Suprapubic skin (tissue), 4 donors: Measurements from ENCODE around the gene RIMBP2. TPM values are rescaled to one million over a fixed set of nuclear protein-coding genes. Genes with fewer than 3 reads are reported as not detected.

Source experiments
- DNase-seq, 2 donors: peaks; one replicate each; pipeline ENCODE4 v3.0.0-alpha.2; 2019; ENCODE audit warnings: low spot score in 2 of 2
- H3K27ac ChIP-seq: fragments of 200-600 bp; sonication (generic); one replicate; pipeline ENCODE4 v1.5.1; 2019
- H3K27me3 ChIP-seq: fragments of 200-600 bp; sonication (generic); one replicate; pipeline ENCODE4 v1.5.1; 2019
- H3K36me3 ChIP-seq: fragments of 200-600 bp; sonication (generic); one replicate; pipeline ENCODE4 v1.5.1; 2019
- H3K4me1 ChIP-seq: fragments of 200-600 bp; sonication (generic); one replicate; pipeline ENCODE4 v1.5.1; 2019
- H3K4me3 ChIP-seq: fragments of 200-600 bp; sonication (generic); one replicate; pipeline ENCODE4 v1.5.1; 2019; ENCODE audit warnings: mild to moderate bottlenecking
- H3K9me3 ChIP-seq: fragments of 200-600 bp; sonication (generic); one replicate; pipeline ENCODE4 v1.5.1; 2019
- EP300 ChIP-seq: sonication (generic); formaldehyde crosslinking; IDR thresholded peaks from one replicate; pipeline ENCODE4 v1.6.1; 2017; ENCODE audit warnings: antibody characterized with exemption
- POLR2A ChIP-seq, 2 donors: fragments of 450-650 bp; IDR thresholded peaks; one replicate each; pipeline ENCODE4 v1.6.1; 2017; ENCODE audit warnings: antibody characterized with exemption in 2 of 2, mild to moderate bottlenecking in 2 of 2, moderate library complexity in 2 of 2
- POLR2AphosphoS5 ChIP-seq, 3 donors: sonication (generic); formaldehyde crosslinking; IDR thresholded peaks; one replicate each; pipeline ENCODE4 v1.6.1; 2017; ENCODE audit warnings: antibody characterized with exemption in 3 of 3
- WGBS: methylation state at CpG from one replicate; pipeline ENCODE4 v1.1.5; 2018; 5-methylcytosine and 5-hydroxymethylcytosine counted together
- total RNA-seq, 4 donors: library from RNA; depleted of rRNA; stranded (reverse); fragments of >200 nt; gene quantifications; one replicate each; pipeline ENCODE4 v1.1.0, GENCODE V29; 2016
- TF ChIP-seq, protein P1 (sequence below), 2 donors: fragments of 200-600 bp in 1 of 2; fragments of 450-650 bp in 1 of 2; sonication (generic) in 1 of 2; IDR thresholded peaks; one replicate each; pipeline ENCODE4 v1.5.1; 2016 to 2019; ENCODE audit warnings: antibody characterized with exemption in 2 of 2, mild to moderate bottlenecking in 1 of 2, moderate library complexity in 1 of 2

The RIMBP2 gene
- total RNA-seq, 4 donors from 2014 or later, result 2.1 to 21.8 (median 3.0) TPM

DNA sequence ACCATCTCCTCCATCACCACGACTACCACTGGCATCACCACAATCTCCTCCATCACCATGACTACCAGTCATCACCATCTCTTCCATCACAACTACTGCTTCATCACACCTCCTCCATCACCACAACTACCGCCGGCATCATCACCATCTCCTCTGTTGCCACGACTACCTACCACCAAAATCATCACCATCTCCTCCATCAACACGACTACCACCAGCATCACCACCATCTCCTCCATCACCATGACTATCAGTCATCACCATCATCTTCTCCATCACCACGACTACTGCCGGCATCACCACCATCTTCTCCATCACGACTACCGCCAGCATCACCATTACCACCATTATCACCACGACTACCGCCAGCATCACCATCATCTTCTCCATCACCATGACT is 89.5 kb downstream of the RIMBP2 start:
- TF ChIP-seq POLR2A (IDR thresholded peaks at IDR 0.05), result no peak
- H3K27me3 ChIP-seq, result no peaks in the 10 kb centered on the region
- no peak overlapping the region for H3K4me3 ChIP-seq
- H3K27ac ChIP-seq, result no peak overlapping the region
- H3K36me3 ChIP-seq, result no peaks in the 10 kb centered on the region
- H3K9me3 ChIP-seq, result no peaks in the 10 kb centered on the region
- DNase-seq, result no peak
- H3K4me1 ChIP-seq, result no peaks in the 10 kb centered on the region
- WGBS, result 85% methylated on average over 11 of the region's 11 CpGs

DNA sequence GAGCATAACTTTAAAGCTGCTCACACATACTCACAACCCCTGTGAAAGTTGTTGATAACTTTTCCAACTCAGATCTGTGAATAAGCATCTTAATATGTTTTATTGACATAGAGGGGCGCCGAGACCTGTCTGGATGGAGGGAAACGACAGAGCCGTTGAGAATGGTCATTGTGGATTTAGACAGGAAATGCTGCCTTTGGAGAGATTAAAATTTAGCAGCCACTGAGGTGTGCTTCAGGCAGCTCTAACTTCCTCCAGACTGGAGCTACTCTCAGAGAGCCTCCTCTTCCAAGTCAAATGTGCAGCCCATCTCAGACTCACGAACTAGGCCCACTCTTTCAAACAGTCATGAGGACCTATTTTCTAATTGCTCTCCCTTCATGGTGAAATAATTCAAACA is 90.9 kb downstream of the RIMBP2 start:
- no peaks in the 10 kb centered on the region for H3K27me3 ChIP-seq
- H3K36me3 ChIP-seq, result no peaks in the 10 kb centered on the region
- no peaks in the 10 kb centered on the region for H3K9me3 ChIP-seq
- WGBS, result 61% methylated on average over 5 of the region's 5 CpGs
- H3K4me3 ChIP-seq, result no peak overlapping the region
- H3K4me1 ChIP-seq, result no peaks in the 10 kb centered on the region
- no peak overlapping the region for H3K27ac ChIP-seq
- no peak for DNase-seq
- no peak for TF ChIP-seq EP300
- TF ChIP-seq, protein P1, sequence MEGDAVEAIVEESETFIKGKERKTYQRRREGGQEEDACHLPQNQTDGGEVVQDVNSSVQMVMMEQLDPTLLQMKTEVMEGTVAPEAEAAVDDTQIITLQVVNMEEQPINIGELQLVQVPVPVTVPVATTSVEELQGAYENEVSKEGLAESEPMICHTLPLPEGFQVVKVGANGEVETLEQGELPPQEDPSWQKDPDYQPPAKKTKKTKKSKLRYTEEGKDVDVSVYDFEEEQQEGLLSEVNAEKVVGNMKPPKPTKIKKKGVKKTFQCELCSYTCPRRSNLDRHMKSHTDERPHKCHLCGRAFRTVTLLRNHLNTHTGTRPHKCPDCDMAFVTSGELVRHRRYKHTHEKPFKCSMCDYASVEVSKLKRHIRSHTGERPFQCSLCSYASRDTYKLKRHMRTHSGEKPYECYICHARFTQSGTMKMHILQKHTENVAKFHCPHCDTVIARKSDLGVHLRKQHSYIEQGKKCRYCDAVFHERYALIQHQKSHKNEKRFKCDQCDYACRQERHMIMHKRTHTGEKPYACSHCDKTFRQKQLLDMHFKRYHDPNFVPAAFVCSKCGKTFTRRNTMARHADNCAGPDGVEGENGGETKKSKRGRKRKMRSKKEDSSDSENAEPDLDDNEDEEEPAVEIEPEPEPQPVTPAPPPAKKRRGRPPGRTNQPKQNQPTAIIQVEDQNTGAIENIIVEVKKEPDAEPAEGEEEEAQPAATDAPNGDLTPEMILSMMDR (IDR thresholded peaks at IDR 0.05), result no peak

DNA sequence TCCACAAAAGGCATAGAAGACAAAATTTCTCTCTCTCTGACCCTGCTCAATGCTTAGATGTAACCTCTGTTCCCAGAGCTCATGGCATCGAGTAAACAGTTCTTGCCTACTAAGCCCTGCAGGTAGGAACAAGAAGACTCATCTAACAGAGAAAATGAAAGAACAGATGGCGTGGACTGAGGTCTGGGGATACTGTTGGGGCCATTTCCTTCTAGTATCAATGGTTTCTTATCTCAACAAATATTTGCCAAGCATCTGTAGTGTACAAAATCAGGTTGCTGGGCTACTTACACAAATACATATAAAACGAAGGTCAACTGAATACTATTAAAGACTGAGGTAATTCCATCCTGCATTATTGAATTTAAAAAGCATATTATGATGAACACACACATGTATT is 93.3 kb downstream of the RIMBP2 start:
- Histone ChIP-seq H3K9me3 (no peaks in the 10 kb centered on the region), H3K27me3 (no peaks in the 10 kb centered on the region), H3K4me1 (no peaks in the 10 kb centered on the region), H3K27ac (no peak overlapping the region), H3K4me3 (no peak overlapping the region), H3K36me3 (no peaks in the 10 kb centered on the region)
- DNase-seq, result no peak
- TF ChIP-seq POLR2A (IDR thresholded peaks at IDR 0.05) (no peak), POLR2AphosphoS5 (IDR thresholded peaks at IDR 0.05) (no peak), EP300 (no peak)
- TF ChIP-seq, protein P1 (IDR thresholded peaks at IDR 0.05), result no peak
- WGBS, result 86% methylated on average over 3 of the region's 3 CpGs

DNA sequence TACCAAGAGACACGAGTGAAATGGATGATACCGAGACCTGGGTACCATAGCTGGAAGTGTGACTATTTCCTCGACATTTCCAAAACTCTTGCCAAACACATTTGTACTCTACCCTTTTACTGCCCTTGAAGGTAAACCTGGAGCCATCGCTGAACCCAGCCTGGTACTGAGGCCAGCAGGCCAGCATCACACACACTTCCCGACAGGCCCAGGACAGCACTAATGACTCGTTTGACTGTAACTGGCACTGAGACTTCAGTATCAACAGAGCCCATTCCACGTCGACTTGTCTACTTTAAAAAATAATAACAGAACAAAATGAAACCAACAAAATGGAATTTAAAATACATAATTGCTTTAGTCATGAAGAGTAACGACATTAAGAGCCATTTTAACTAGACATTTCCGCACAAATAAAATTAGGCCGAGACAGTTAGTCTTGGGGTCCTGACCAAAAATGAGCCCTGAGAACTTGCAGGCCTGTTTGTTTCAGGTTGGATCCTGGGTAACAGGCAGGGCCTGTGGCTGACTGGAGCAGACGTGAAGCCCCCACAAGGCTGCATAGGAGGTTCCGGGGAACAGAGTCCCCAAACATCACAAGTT is 94.3 kb downstream of the RIMBP2 start:
- Histone ChIP-seq H3K9me3 (no peaks in the 10 kb centered on the region), H3K4me3 (no peak overlapping the region), H3K27ac (no peak overlapping the region), H3K36me3 (no peaks in the 10 kb centered on the region), H3K4me1 (no peaks in the 10 kb centered on the region), H3K27me3 (no peaks in the 10 kb centered on the region)
- DNase-seq, result peak in 1 of 2 donors; percentile 38
- WGBS, result 94% methylated on average over 13 of the region's 13 CpGs
- no peak for TF ChIP-seq EP300
- TF ChIP-seq, protein P1 (IDR thresholded peaks at IDR 0.05), result no peak
- TF ChIP-seq POLR2A (IDR thresholded peaks at IDR 0.05), result no peak
- TF ChIP-seq POLR2AphosphoS5 (IDR thresholded peaks at IDR 0.05), result no peak

DNA sequence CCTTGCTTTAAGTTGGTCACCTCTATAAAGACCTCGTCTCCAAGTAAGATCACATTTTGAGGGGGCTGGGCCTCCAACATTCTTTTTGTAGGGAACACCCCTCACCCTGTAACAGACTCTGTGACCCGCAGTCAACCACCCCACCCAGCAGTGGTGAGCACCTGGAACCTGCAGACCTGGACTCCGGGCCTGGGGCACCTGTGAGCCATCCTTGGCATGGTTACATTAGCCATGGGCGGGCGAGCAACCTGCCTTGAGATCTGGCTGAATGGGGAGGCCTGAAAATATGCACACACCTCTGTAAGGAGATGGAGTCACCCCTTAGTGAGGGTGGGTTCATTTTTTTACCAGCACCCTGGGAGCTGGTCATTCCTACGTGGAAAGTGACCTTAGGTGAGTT is 95.3 kb downstream of the RIMBP2 start:
- DNase-seq, result peak in 1 of 2 donors; percentile 67
- TF ChIP-seq, protein P1 (IDR thresholded peaks at IDR 0.05), result no peak
- TF ChIP-seq EP300, result no peak
- no peak for TF ChIP-seq POLR2AphosphoS5 (IDR thresholded peaks at IDR 0.05)
- TF ChIP-seq POLR2A (IDR thresholded peaks at IDR 0.05), result no peak
- no peaks in the 10 kb centered on the region for H3K36me3 ChIP-seq
- WGBS, result 91% methylated on average over 6 of the region's 6 CpGs
- no peaks in the 10 kb centered on the region for H3K27me3 ChIP-seq
- no peak overlapping the region for H3K27ac ChIP-seq
- H3K9me3 ChIP-seq, result no peaks in the 10 kb centered on the region
- no peaks in the 10 kb centered on the region for H3K4me1 ChIP-seq
- no peak overlapping the region for H3K4me3 ChIP-seq

DNA sequence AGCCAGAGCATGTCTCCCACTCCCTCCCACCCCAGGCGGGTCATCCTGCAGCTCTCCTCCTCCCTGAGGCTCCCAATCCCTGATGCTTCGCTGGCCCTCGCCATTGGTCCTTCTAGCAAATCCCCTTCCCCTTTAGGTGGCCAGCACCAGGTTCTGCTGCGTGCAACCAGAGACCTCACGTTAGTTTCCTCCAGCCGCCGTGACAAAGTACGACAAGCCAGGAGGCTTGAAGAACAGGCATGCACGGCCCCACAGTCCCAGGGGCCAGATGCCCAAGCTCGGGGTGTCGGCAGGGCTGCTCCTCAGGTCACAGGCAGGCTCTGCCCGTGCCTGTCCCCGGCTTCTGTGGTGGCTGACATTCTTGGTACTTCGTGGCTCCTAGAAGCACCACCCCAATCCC is 95.8 kb downstream of the RIMBP2 start:
- 100% methylated on average over 13 of the region's 14 CpGs for WGBS
- peak in 1 of 2 donors; percentile 48 for DNase-seq
- Histone ChIP-seq H3K4me1 (no peaks in the 10 kb centered on the region), H3K27ac (no peak overlapping the region), H3K4me3 (no peak overlapping the region), H3K27me3 (no peaks in the 10 kb centered on the region), H3K9me3 (no peaks in the 10 kb centered on the region), H3K36me3 (no peaks in the 10 kb centered on the region)
- no peak for TF ChIP-seq EP300
- TF ChIP-seq POLR2A (IDR thresholded peaks at IDR 0.05), result no peak
- TF ChIP-seq POLR2AphosphoS5 (IDR thresholded peaks at IDR 0.05), result no peak
- TF ChIP-seq, protein P1 (IDR thresholded peaks at IDR 0.05), result no peak
